GM15510 (cell line): Measurements from ENCODE around the gene EMC1.

Experiments used
- POLR2A ChIP-seq: IDR thresholded peaks from 3 replicates; pipeline ENCODE4 v1.6.1; 2011; ENCODE audit warnings: borderline replicate concordance; ENCODE audit not compliant: insufficient read length; ENCODE audit errors: extremely low read depth

Gene EMC1

DNA sequence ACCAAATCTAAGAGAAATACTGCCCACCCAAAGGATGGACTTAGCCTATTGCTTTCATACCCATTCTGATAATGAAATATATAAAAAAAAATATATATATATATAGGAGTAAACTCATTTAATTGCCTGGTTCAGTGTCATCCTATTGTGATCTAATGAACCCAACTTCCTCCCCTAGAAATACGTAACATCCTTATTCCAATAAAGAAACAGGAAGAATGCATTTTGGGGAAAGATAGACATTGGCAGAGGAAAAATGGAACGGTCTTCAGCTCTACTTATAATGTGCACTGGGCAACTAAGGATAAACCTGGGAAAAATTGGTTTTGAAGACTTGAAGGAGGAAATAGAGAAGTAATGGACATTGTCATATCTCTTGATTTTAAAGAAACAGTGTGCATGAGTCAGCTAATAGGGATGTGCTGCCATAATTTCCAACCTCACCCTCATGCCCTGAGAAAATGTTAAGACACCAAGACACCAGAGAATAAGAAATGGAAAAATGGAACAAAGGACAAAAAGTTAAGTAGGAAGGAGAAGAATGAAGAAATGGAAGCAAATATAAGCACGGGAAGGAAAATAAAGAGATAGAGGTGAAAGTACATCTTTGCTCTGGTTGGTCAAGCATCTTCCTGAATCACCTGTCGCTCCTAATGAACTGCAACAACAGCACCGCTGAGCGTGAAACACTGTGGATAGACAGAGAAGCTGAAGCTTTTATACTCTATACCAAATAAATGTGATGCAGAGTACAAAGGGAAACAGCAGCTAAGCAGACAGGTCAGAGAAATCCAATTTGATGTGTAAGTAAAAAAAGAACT is 46.7 kb downstream of the EMC1 start:
- TF ChIP-seq POLR2A, result no peak

DNA sequence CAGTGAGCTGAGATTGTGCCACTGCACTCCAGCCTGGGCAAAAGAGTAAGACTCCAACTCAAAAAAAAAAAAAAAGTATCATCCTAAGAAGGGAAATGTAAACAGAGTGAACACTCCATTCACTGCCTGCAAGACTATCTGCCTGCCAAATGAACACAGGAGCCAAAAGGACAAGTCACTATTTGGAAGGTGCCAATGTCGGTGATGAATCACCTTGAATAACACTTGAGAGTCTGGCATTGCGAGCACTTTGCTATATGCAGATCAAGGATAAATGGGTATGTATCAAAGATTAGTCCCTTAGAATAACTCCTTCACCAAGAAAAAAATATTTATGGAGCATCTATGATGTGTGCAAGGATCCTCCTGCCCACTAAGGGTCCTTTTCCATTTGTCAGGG is 47.9 kb downstream of the EMC1 start:
- no peak for TF ChIP-seq POLR2A

DNA sequence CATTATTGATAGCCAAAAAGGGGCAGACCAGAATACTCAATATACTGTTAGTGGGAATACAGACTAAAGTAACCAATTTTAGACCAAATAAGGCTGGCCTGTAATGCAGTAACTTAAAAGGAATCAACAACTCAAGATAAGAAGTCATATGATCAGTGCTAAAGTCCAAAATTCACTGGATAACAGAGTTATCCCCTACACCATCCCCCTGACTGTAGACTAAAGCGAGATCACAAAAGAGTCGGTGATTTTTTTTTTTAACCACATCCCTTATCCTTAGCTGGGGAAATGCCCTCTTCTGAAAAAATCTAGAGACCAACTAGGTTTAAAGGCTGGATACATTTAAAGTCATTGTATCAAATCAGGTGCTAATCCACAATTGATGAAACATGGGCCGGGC is 48.9 kb downstream of the EMC1 start:
- no peak for TF ChIP-seq POLR2A

DNA sequence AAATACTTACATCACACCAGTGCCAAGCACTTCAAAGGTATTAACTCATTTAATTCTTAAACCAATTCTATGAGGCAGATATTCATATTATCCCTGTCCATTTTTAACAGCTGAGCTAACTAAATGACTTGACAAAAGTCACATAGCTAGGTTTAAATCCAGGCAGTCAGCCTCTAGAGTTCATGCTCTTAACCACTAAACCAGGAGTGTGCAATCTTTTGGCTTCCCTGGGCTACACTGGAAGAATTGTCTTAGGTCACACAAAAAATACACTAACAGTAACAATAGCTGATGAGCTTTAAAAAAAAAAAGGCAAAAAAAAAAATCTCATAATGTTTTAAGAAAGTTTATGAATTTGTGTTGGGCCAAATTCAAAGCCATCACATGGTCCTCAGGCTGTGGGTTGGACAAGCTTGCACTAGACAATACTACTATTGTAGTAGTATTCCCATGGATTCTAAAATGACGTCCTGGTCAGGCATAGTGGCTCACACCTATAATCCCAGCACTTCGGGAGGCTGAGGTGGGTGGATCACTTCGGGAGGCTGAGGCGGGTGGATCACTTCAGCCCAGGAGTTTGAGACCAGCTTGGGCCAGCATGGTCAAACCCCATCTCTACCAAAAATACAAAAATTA is 51.2 kb downstream of the EMC1 start:
- TF ChIP-seq POLR2A, result no peak

DNA sequence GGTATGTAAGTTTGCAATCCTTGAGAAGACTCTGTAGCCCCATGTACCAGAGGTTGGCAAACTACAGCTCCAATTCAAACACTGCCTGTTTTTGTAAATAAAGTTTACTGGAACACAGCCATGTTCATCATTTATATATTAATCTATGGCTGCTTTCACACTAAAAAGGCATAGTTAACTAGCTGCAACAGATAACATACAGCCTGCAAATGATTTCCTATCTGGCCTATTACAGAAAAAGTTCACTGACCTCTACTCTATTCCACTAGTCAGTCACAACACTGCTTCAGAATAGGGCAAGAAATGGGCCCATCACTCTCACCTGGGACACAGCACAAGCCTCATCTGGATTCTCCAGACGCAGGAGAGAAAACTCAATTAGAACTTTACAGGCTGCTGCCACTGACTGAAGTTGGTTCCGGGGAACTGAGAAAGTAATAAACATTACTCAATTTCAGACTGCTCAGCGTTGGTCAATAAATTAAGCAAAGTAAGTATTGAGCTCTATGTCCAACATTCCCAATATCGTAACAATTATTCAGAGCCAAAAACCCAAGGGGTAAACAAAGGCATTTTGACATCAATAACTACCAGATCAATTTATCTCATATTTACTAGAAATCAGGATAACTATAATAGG is 51.9 kb downstream of the EMC1 start:
- TF ChIP-seq POLR2A, result no peak

DNA sequence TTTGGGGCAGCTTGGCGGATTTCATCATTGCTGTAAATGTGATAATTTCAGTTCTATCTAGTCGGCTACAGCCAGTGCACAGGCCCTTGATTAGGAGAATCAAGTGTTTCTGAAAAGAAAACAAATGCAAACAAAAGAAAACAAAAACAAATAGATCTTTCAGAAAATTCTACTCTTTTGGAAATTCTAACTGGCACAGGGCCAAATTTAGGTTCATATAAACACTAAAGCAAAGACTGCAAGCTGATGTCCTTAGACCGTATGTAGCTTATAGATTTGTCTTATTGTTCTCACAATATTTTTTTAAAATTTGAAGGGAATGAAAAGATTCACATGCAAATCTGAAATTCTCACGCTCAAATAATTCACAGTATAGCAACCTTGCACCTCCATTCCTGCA is 52.5 kb downstream of the EMC1 start:
- TF ChIP-seq POLR2A, result no peak

DNA sequence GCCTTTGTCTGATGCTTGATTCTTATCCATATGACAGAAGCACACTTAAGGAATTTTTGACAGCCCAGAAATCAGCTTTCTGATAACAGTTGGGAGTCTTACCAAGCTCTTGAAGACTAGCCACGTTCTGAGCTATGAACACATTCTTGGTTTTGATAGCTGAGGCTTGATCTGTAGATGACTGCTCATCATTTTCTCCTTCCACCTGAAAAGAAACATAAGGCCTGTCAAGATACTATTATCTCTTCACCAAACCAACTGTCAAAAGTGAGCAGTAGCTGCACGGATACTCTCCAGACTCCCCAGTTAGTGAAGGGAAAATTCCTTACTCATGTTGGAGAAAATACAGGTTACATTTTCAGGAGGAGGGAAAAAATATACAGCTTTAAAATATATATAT is 53.5 kb downstream of the EMC1 start:
- TF ChIP-seq POLR2A, result no peak

DNA sequence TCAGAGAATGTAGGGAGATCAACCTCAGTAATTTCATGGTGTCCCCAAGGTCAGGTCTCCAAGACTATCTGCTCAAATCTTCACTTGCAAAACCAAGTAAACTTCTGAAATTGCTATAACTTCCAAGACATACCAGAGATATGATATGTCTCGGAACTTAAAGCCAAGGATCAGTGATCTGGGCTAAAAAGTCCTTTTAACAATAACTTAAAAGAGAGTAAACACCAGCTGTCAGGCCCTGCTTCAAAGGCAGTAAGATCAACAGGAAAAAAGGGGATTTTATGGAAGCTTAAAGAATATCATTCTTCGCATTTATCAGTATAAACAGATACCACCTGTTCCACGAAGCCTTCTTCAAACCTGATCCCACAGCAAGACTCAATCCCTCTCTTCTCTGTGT is 55.0 kb downstream of the EMC1 start:
- no peak for TF ChIP-seq POLR2A

DNA sequence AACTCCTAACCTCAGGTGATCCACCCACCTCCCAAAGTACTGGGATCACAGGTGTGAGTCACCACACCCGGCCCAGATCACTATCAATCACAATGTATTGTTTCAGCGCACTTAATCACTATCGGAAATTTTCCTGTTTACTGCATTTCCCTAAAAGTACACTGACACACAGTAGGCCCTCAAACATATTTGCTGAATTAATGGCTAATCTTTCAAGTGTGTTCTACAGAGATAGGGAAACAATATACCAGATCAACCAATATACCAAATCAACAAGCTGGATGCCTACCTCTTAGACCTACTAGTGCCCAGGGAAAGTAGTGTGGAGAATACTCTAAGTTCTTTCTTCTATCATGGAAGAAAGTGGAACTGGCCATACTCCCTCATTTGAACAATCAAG is 58.3 kb downstream of the EMC1 start:
- no peak for TF ChIP-seq POLR2A

DNA sequence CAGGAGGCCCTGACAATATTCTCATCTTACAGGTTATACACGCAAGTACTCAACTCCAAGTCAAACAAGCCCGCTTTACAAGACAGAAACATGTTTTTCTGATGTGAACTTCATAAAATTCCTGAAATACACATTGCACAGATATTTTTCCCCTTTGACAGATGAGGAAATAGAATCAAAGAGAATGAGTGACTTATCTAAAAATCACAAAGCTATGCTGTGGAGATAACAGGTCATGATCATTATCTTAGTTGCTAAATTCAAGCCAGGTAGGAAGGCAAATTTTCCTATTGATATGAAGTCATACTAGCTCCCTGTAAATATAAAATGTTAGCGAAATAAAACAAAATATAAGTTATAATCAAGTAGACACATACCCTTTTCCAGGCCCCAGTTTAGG is 59.5 kb downstream of the EMC1 start:
- no peak for TF ChIP-seq POLR2A

DNA sequence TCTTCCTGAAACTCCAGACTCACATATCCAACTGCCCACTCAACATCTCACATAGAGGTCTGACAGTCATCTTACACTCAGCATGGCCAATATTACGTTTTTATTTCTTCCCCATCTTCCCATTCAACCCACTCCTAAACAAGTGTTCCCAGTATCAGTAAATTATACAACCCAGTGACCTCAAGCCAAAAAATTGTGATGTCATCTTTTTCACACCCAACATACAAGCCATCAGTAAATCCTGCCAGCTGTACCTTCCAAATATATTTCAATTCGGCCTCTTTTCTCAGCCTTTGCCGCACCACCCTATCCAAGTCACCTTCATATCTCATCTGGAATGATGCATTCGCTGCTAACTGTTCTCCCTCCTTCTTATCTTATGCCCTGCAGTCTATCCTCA is 60.9 kb downstream of the EMC1 start:
- TF ChIP-seq POLR2A, result no peak

DNA sequence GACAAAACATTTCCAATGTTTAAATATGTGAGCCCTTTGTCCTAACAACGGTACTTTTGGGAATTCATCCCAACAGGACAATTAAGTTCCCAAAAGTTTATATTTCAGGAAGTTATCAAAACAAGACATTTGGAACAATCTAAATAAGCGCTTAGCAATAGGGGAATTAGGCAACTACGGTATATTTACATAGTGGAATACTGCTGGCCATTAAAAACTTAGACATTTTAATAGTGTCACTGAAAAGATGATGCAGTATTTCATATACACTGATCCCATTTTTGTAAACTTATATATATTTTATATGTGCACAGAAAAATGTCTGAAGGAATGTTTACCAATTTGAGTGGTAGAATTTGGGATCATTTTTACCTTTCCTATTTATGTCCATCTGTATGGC is 62.1 kb downstream of the EMC1 start:
- no peak for TF ChIP-seq POLR2A

DNA sequence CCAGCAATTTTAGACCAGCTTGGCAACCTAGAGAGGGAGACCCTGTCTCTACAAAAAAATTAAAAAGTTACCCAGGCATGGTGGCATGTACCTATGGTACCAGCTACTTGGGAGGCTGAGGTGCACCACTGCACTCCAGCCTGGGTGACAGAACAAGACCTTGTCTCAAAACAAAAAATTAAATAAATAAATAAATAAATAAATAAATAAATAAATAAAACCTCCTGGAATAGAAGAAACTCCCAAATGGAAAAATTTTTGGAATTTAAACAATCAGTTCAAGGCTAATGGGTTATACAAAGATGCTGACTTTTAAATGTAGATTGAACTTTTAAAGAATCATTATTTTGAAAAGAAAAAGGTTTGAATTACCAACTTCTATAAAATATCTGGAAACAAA is 63.5 kb downstream of the EMC1 start:
- no peak for TF ChIP-seq POLR2A

DNA sequence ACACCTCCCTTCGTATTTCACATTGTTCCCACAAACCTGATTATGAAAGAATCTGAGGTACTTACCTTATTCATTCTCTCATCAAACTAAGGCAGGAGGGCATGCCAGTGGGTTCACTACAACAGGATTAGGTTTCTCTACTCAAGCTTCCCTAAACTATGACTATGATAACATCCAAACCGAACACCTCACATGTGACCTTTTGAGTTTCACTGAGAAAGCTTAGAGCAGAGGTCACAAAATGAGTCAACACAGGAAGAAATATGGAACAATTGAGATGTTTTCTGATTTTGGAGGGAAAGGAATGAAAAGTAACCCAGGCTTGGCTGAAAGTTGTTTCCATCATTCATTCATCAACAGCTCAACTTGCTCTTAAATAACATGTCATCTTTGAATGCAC is 65.3 kb downstream of the EMC1 start:
- TF ChIP-seq POLR2A, result no peak

DNA sequence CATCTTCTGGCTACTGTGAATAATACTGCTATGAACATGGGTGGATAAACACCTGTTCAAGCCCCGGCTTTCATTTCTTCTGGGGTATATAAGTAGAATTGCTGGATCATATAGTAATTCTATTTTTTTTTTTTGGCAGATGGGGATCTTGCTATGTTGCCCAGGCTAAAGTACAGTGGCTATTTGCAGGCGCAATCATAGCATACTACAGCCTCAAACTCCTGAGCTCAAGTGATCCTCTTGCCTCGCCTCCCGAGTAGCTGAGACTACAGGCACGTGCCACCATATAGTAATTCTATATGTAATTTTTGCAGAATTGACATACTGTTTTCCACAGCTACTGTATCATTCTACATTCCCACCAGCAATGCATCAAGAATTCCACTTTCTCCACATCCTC is 69.1 kb downstream of the EMC1 start:
- no peak for TF ChIP-seq POLR2A

DNA sequence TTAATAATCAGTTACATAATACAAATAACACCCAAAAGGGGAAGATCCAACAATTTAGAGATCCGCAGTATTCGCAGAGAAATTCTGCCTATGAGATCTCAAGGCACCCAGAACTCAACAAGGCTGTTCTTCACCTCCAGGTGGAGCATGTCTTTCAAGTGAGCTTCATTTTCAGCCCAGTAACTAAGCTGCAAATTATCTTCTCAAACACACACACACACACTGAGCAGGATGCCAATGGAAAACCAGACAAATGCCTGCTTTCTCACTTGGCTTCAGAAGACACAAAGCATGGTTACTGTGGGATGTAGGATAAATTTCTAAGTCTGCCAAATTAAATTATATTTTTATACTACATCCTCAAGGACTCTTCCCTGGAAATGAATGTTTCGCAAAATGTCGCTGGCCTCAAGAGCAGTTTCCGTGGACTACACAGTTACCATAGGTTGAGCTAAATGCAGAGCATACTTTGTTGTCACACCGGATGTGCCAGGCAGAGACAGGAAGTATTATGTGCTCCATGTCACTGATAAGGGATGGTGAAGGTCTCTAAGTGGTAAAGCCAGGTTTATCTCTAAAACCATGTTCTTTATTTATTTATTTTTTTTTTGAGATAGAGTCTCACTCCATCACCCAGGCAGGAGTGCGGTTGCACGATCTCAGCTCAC is 71.6 kb downstream of the EMC1 start:
- no peak for TF ChIP-seq POLR2A

DNA sequence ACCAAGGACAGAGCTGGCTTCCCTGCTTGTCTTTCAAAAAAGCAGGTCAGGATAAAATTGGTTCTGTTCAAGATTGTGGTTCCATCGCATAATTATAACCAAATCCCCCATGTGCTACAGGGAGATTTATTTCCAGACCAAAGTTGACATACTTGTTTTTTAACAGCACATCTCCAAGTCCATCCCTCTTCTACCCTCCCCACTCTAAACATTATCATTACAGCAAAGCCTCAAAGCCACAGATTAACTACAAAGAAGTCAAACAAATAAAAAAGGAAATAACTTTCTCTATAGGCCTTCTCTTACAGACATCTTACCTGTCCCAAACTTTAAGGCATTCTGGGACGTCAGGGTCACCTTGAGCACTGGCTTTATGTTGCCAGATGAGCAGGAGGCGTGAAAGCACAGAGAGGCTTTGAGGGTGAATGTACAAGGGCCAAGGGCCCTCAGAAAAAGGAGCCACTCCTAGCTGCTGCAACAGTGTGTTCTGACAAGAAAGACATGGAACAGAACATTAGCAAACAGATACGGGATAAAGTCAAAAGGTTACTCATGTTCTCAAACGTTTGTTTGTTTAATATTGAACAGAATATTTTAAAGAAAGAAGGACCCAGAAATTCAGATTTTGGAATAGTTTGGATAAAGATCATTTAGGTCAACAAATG is 72.5 kb downstream of the EMC1 start:
- TF ChIP-seq POLR2A, result no peak
